Measurements from ENCODE around the gene CCKAR.

CCKAR gene

DNA sequence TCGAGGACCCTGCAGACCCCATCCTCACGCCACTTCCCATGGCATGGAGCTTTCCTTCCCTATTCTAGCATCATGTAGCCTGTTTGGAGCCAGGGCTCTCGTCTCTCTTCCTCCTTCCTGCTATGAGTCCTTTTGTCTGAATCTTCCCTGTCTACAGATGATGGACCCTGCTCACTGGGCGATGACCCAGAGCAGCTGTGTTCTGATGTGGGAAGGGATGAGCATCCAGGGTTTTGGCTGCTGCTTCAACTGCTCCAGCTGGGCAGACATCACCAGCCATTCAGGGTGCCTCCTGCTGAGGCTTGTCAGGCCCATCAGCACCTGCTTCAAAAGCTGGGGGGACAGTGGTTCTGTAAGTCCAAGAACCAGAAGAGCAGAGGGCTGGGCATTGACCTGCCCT lies 3.2 kb upstream of the CCKAR start:
- intact Hi-C loops (cut with DNase I), result no loop called here
- DNase-seq, result peak in 1 of 42 donors; percentile 7

DNA sequence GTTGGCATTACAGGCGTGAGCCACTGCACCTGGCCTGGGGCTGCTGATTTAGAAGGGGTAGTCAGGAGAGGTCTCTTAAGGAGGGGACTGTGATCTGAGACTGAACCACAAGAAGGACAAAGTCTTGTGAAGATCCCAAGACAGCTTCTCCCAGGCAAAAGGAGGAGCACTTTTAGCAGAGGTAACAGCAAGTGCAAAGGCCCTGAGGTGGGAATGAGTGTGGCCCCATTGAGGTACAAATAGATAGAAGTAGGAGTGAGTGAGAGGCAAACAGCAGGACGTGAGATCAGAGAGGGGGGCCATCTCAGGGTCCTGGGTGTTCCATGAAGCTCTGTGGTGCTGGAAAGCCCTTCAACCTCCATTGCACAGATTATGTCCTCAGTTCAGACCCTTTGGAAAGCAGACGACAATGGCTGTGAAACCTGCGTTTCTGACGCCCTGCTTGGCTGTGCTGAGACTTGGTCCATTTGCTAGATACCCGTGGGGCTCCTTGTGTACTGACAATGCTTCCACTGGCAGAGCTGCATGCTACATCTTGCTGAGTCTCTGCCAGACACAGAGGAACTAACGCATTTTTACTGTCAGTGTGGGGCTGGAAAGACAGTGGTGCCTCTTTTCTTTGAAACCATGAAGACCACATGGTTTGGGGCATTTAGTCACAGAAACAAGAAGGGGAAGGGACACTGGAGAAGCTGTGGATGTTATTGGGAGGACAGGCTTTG lies 1.3 kb upstream of the CCKAR start:
- DNase-seq, result no peak
- intact Hi-C loops (cut with DNase I), result no loop called here

DNA sequence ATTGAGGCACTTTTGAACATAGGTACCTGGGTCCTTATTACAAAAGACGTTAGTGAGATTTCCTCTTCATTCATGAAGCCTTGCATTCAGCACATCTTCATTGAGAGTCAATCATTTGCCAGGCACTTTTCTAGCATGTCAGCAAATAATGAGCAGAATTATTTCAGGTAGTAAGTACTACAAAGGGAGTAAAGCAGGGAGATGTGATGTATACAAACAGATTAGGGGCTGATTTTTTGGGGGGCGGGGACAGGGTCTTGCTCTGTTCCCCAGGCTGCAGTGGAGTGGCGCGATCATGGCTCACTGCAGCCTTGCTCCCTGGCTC lies 638 bp upstream of the CCKAR start:
- no peak for DNase-seq
- intact Hi-C loops (cut with DNase I), result no loop called here

DNA sequence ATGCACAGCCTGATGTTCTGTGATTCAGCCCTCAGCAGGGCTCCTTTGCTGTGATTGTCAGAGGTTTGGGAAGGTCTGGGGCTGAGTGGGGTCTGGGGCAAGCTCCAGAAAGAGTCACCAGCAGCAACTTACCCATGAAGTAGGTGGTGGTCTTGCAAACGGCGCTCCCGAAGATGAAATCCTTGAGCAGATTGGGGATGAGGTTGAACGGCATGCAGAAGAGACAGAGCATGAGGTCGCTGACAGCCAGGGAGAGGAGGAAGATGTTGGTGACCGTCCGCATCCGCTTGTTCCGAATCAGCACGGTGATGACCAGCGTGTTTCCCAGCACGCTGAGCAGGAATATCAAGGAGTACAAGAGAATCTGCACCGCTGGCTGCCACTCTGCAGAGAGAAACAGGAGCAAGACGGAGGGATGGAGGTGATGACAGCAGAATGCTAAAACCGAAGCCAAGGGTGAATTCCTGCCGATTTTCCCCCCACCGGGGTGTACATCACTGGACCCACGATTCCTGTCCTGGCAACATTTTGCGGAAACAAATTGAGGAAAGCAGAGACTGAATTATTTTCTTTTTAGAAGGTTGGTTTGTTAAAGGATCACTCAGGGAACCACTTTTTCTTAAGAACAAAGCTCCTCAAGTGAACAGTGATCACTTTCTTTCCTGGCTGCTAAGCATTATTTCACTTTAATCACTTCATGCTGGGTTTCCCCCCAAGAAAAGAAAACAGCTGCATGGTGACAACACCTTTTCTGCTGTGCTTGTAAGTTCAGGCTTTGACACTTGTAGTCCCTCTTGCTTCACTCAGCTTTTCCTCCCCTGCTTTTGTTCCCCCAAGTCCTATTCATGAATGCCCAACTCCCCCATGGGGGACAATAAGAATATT lies 941 bp downstream of the CCKAR start:
- intact Hi-C loops (cut with DNase I), result no loop called here

DNA sequence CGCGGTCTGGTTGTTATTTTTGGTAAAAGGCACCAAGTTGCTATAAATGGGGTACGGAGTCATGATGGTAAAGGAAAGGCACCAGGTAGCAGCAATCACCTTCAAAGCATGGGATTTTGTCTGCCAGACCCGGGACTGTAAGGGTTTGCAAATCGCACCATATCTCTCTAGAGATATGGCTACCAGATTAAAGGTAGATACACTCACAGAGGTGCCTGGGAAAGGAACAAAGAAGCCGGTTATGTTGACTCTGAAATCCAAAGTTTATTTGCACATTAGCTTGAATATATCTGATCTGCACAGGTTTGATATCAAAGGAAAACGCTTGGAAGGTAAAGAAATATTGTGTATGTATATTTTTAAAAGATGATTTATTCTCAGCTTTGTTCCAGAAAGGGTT lies 4.6 kb downstream of the CCKAR start:
- no peak for DNase-seq
- intact Hi-C loops (cut with DNase I), result no loop called here

More for the DNA sequence above, 941 bp downstream of the CCKAR start:
- DNase-seq, result no peak

DNA sequence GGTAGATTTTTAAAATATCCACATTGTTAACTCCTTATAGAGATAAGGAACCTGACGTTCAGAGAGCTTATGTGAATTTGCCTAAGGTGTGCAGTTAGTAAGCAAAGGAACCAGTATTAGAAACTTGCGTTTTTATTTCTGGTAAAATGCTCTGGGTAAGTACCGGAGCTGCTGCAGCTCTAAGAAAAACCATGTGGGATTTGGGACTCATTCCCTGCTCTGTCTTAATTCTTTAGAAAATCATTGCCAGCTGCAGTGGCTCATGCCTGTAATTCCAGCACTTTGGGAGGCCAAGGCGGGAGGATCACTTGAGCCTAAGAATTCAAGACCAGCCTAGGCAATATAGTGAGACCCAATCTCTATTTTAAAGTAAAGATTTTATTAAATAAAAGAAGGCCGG lies 5.8 kb downstream of the CCKAR start:
- intact Hi-C loops (cut with DNase I), result no loop called here
- no peak for DNase-seq

DNA sequence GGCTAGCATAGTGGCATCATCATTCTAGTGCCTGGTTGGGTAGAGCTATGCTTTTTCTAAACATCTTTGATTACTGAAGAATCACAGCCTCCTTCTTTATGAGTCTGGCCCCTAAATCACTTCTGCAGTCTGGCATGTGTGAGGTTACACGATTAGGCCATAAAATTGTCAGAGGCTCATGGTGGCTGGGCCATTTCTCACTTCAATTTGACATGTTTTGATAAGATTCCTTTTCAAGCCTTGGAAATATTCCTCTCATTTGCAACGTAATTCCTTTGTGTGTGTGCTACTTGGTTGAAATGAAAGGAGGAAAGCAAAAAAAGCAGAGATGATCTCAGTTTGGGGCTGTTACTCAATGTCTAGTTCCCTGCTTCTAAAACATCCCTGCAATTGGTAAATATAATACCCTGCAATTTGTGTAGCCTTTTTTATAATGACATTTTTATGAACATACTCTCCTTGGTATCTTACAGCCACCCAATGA lies 6.2 kb downstream of the CCKAR start:
- intact Hi-C loops (cut with DNase I), result no loop called here

DNA sequence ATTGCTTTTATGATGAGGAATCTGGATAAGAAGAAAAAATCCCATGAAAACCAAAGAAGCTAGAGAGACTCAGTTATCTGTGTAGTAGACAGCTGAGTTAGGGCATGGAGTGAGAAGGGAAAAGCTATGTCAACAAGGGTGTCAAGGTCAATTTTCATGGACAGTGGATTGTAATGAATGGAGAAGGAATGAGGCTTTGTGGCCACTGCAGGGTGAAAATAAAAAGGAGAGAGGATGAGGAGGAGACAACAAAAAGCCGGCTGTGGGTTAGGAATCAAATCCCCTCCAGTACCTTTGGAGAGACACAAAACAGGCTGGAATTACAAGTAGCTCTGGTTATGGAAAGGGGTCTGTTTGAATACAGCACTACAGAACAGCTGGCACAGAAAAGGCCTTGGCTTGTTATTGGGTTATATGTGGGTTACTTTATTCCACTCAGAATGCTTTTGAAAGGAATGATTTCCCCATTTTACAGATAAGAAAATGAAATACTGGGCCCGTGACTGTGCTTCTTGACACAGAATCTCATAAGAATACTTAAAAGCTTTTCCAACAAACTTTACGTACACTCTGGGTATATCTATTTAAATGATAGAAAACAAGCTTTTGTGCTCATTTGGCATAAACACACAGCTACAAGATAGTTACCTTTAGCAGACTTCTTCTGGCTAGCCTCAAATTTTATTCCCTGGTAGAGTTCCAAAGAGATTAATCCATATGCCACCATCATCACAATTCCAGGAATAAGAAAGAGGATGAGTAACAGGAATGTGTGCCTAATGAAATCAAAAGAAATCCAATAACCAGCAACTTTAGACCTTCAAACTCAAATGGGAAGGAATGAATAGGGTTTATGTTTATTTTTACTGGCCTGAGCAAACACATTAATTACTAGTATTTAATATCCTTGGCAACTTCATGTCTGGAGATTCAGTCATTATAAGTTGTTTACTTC lies 7.5 kb downstream of the CCKAR start:
- intact Hi-C loops (cut with DNase I), result no loop called here

More for the DNA sequence above, 6.2 kb downstream of the CCKAR start:
- no peak for DNase-seq

DNA sequence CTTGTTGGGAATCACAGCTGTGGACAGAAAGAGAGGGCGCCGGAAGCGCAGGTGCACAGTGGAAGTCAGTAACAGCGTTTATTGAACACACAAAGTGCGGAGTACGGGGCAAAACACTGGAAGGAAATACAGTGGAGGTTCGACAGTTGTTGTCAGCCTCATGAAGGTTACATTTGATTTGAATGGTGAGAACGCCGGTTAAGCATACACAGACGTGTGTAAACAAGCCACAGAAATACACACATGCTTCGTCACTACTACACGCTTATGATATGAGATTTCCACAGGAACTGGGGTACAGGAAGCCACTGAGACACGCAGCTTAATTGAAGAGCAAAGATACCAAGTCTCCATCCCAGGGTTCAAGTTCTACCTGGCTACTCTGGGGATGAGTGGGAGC lies 12.0 kb downstream of the CCKAR start:
- DNase-seq, result no peak
- intact Hi-C loops (cut with DNase I), result no loop called here

More for the DNA sequence above, 7.5 kb downstream of the CCKAR start:
- DNase-seq, result no peak

DNA sequence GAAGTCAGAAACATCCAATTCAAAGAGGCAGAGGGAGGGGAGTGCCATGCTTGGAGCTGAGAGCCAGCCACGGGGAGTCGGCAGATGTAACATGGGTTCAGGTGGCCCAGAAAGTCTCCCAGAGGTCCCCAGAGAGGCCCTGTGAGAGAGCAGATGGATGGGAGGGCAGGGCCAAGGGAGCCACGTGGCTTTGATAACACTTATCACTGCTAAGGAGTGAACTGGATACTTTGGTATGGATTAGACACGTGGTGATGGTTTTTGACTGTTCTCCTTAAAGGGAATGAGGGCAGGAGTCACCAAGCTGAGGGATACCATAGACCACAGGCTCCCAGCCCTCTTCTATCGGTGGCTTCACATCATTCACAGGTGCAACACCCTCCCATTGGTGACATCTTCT lies 13.7 kb downstream of the CCKAR start:
- intact Hi-C loops (cut with DNase I), result no loop called here
- DNase-seq, result no peak

DNA sequence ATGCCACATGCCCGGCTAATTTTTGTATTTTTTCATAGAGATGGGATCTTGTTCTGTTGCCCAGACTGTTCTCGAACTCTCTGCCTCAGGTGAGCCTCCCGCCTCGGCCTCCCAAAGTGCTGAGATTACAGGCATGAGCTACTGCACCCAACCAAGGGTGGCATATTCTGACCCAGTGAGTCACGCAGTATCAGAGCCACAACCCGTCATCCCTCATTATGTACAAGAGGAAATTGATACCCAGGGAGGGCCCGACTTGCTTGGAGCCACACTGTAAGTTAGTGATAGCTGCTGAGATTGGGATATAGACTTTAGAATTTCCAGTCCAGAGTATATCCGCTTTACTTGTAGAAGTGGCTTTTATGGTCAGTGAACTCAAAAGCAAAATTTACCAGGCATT lies 14.6 kb downstream of the CCKAR start:
- DNase-seq, result no peak
- intact Hi-C loops (cut with DNase I), result no loop called here

DNA sequence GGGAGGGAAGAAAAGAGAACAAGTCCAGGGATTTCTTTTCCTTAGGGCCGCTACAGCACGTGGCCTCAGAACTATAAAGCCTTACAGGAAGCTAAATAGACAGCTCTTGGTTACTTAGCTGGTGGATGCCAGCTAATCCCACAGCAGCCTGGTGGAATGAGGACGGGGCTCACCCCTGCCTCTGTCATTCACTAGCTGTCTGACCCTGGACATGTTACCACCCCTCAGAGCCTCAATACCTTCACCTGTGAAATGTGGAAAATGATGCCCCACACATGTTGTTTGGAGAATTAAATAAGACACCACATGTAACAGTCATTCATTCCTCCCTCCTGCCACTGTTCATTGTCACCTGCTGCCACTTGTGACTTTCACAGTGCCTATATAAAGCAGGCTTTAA lies 15.7 kb downstream of the CCKAR start:
- no peak for DNase-seq
- intact Hi-C loops (cut with DNase I), result no loop called here

DNA sequence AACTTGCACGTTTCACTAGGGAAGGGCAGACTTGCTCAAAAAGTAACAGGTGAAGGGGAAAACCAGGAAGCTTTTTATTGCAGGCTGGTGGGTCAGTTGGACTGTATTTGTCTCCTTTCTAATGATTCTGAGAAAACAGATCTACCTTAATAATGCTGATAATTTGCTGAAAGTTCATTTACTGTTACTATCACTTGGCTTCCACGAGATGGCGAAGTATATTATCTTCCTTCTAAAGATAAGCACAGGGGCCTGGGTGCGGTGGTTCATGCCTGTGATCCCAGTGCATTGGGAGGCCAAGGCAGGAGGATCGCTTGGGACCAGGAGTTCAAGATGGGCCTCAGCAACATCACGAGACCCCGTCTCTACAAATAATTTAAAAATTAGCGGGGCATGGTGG lies 16.4 kb downstream of the CCKAR start:
- intact Hi-C loops (cut with DNase I), result no loop called here
- DNase-seq, result no peak

DNA sequence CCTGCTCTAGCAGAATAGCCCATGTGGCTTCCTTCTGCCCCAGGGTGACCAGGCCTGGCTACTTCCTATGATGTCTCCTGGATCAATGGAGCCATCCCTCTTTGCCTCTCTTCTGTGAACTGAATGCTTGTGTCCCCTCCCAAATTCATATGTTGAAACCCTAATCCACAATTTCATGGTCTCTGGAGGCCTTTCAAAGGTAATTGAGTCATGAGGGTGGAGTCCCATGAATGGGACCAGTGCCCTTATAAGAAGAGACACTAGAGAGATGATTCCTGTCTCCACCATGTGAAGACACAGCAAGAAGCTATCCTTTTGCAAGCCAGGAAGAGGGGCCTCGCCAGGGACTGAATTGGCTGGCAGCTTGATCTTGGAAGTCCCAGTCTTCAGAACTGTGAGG lies 18.4 kb downstream of the CCKAR start:
- intact Hi-C loops (cut with DNase I), result no loop called here

DNA sequence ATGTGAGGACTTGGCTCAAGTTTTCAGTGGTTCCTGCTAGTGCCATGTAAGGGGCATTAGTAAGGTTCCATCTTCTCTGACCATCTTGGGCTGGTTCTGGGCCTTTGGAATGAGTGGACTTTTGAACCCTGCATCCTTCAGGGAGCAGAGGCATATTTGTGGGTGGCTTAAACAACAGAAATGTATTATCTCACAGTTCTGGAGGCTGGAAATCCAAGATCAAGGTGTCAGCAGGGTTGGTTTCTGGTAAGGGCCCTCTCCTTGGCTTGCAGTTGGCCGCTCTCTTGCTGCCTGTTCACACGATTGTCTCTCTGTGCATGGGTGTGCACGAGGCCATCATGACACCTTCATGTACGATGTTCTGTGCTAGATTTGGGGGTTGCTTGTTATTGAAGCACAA lies 21.3 kb downstream of the CCKAR start:
- intact Hi-C loops (cut with DNase I), result no loop called here
- DNase-seq, result no peak

More for the DNA sequence above, 18.4 kb downstream of the CCKAR start:
- no peak for DNase-seq

DNA sequence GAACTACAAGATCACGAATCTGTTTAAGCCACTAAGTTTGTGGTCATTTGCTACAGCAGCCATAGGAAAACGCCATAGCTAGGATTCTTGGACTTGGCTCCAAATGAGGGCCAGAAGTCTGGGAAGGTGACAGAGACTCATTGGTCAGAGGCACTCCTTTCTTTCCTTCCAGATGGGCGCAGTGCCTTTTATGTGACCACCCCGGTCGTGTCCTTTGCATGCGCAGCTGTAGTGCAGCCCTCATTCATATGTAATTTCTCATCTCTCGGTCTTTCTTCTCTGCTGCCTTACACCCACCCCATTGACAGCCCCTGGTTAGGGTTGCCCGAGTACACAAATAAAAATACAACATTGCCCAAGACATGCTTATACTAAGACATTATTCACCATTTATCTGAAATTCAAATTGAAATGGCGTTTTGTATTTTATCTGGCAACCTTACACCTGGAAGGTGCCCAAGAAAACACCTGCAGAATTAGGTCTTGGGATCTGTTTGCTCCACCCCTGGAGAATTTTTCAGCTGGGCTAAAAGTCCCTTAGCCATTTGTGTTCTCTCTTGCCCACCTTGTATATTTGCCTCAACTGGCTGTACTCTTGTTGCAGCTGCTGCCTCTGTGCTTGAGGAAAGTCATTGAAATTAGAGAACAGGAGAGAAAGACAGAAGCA lies 21.9 kb downstream of the CCKAR start:
- intact Hi-C loops (cut with DNase I), result no loop called here
- DNase-seq, result no peak

DNA sequence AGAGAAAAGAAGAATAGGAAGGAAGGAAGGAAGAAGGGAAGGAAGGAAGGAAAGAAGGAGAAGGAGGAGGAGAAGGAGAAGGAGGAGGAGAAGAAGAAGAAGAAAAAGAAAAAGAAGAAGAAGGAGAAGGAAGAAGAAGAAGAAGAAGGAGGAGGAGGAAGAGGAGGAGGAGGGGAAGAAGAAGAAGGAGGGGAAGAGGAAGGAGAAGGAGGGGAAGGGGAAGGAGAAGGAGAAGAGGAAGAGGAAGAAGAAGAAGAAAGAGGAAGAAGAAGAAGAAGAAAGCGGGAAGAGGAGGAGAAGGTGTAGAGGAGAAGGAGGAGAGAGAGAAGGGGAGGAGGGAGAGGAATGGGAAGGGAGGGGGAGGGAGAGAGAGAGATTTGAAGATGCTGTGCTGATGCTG lies 22.6 kb downstream of the CCKAR start:
- intact Hi-C loops (cut with DNase I), result no loop called here
- DNase-seq, result no peak

DNA sequence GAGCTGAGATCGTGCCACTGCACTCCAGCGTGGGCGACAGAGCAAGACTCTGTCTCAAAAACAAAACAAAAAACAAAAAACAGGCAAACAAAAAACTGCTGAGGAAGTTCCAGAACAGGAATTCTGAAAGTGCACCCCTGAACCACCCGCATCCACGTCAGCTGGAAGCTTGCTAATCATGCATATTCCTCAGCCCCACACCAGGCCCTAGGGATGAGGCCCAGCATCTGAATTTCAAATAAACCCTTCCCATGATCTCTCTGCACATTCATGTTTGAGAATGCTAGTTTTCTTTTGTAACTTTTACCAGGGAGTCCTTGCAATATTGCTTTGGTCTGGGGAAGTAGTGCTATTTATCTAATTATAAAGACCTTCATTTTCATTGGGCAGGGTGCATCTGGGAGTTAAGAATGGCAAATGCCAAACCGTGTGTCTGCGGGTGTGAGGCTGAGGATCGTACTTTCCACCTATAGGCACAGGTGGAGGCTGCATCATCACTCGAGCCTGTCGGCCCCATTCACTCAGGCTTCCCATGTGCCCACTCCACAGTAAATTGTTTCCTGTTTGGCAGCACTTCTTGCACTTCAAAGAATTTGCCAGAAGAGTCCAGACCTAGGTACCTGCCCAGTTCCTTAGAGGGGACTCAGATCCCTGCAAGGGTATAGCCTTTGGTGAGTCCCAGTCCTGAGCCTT lies 23.6 kb downstream of the CCKAR start:
- peak in 1 of 42 donors; percentile 32 for DNase-seq
- intact Hi-C loops (cut with DNase I), result no loop called here
